GM19238 (cell line): ENCODE measurements around the gene WNT7B.
A peak's percentile ranks its signal among the peaks of the same experiment; 100 is the strongest.

ENCODE experiments used
- DNase-seq: peaks from one replicate; pipeline ENCODE4 v3.0.0; 2011; ENCODE audit warnings: low spot score; ENCODE audit not compliant: insufficient read length

Gene WNT7B

GRCh38 chr22:45977003-45977411, at the start of gene WNT7B:
WNT7B (minus strand) TSS chr22:45977162; CDS start chr22:45976754, 408 bp downstream.
- no peak for DNase-seq

DNA sequence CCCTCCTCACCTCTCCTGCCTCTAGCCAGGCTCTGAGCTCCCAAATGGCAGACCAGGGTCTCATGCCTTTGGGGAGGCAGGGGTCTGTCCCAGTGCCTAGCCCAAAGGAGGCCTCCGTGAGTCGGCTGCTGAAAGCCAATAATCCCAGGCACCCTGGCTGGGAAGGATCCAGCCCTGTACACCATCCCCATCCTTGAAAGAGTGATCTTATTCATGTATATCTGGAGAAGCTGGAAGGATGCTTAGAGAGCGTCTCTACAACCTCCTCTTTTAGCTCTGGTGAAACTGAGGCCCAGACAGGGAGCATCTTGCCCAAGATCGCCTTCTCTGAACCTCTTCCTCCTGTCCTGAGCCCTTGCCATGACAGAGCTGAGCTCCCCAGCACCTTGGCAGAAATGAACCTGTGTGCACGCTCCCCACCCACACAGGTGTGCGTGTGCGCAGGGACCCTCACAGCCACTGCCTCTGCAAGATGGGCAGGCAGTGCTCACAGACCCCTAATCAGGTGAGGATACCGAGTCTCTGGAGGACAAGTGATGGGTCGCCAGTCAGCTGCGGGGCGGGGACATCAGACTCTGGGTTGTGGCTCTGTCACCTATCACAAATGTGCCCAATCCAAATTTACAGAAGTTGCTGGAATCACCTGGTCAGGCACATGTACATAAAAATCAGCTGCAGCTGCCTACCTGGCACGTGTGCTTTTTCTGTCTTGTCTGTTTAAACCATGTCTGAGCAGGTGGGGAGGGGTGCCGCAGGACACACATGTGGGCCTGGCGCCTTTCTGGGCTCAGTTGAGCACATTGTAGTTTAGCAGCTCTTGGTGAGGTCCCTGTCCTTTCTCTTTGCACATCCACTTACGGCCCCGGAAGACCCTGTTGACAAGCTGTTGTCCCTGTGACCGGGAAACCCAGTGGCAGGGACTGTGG, 49.3 kb upstream of the WNT7B start:
- no peak for DNase-seq

DNA sequence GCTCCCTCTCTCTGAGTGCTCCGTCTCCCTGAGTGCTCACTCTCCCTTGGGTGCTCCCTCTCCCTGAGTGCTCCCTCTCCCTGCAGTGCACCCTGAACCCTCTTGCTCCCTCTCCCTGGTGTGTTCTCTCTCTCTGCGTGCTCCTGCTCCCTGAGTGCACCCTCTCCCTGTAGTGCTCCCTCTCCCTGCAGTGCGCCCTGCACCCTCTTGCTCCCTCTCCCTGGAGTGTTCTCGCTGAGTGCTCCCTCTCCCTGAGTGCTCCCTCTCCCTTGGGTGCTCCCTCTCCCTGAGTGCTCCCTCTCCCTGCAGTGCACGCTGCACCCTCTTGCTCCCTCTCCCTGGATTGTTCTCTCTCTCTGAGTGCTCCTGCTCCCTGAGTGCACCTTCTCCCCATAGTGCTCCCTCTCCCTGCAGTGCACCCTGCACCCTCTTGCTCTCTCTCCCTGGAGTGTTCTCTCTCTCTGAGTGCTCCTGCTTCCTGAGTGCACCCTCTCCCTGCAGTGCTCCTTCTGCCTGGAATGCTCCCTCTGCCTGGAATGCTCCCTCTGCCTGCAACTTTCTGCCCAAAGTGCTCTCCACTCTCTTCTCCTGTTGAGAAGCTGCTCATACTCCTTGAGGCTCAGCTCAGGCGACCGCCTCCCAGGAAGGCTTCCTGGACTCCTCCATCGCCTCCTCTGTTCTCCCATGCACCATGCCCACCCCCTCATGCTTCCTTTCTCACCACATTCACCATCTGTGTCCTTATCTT, 48.4 kb upstream of the WNT7B start:
- DNase-seq: no peak

DNA sequence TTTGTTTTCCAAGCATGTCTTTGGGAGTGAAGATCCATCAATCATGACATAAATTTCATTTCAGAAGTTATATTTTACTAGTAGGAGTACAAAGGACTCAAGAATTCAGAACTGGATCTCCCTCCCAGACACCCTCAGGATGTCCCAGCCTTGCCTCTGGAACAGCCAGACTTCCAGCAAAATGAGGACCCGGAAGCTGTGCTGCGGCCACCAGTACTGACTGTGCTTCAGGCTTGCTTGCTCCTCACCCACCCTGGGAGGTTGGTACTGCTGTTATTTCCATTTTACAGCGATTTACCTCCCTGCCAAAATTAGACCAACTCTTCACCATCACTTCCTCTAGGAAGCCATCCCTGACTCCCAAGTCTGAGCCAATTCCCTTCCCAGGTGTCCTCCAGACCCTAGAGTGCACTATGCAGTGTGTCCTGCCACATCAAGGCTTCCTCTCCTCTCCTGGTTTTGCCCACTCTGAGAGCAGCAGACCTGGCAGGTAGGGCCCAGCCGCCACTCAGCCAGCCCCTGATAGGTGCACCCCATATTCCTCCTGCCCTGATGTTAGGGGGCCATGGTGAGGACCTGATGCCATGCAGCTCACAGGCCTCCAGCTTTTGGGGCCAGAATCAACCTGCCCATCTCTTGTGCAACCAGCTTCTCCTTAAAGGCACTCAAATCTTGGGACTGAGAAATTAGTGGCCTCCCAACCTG, 47.3 kb upstream of the WNT7B start:
- no peak for DNase-seq

DNA sequence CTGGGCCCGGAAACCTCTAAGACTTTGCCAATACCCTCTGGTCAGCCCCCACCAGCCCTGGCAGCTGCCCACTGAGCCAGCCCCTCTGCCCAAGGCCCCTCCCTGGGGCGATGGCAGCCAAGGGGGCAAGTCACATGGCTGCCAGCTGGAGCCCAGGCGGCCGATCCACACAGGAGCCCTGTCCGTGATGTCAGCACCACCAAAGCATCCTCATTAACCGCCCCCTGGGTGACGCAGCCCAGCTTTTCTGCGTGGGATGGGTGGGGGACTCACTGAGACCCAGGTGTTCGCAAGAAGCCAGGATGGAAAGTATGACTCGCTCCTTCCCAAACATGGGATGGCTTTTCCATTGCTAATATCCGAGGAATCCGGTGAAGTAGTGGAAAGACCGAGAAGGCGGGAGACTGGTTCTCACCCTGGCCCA, 46.6 kb upstream of the WNT7B start:
- DNase-seq: no peak

GRCh38 chr22:46022881-46023512, 46.0 kb upstream of the WNT7B start:
- DNase-seq: no peak

GRCh38 chr22:46021577-46021976, 44.6 kb upstream of the WNT7B start:
- no peak for DNase-seq

- no peak for DNase-seq
Observed at GRCh38 chr22:46019351-46019750, 42.4 kb upstream of the WNT7B start.

DNA sequence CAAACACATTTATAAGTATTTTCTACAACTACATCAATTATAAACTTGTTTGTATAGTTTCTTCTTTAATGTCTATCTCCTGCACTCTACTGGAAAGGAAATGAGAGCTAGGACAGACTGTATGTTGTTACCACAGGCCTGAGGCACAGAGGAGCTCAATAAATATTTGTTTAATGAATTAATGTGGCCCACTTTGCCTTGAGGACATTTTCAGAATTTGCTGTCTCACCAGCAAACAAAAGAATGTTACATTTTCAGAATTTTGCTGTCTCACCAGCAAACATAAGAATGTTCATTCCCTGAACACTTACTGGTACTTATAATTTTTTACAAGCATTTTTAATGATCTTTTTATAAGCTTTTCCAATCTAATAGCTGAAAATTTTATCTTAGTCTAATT, 41.9 kb upstream of the WNT7B start:
- no peak for DNase-seq

- DNase-seq: no peak
Observed at GRCh38 chr22:46017166-46017565, 40.2 kb upstream of the WNT7B start.

DNA sequence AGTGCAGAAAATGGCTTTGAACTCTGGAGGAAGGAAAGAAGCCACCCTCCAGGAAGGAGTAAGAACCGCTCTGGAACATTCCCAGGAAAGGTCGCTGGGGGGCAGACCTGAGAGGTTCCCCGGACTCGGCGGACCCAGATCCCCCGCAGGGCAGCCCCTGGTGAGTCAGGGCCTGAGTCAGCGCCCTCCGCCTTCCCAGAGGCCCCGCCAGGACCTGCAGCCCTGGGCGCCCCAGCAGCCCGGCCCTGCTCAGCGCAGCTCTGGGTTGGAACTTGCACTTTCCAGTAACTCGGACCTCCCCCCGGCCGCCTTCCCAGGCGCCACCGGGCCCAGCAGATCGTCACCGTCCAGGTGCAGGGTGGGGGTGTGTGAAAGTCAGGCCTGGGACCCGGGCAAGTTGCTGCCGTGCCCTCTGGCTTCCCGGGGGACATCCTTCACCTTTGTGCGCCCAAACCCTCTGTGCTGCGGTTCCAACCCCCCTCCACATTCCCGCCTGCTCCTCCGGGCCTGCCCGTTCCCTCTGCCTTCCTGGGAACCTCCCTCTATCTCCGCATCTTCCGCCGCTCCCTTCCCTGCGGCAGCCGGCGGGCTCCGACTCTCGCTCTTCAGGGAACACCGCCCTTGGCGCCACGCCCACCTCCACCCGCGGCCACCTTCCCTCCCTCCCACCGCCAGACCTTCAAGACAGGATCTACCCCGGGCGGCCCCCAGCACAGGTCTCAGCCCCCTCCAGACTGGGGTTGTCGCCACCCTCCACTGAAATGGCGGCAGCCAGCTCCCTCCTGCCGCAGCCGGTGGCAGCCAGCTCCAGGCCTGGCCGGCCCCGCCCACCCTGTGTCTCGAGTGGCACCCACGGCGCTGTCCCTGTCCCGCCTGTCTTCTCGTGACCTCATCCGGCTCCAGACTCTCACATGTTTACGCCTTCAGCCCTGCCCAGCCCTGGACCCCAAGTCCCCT, 36.8 kb upstream of the WNT7B start:
- peak; percentile 83 for DNase-seq

DNA sequence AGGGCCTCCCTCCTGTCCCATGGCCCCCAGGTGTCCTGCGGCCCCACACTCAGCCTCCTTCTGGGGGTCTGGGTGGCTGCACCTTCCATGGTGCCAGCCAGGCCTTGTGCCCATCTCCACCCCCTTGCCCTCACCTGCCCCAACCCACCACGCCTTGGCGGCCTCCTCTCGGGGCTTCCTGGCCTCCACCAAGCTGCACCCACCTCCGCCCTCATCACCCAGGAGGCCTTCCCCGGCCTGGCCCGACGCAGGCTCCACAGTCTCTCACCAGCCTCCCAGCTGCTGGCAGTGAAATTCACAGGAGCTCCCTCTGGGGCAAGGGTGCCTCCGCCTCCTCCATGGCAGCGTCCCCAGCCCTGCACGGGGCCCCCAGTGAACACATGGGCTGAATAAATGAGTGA, 35.9 kb upstream of the WNT7B start:
- no peak for DNase-seq

- no peak for DNase-seq
Observed at GRCh38 chr22:46012182-46012880, 35.4 kb upstream of the WNT7B start.

DNA sequence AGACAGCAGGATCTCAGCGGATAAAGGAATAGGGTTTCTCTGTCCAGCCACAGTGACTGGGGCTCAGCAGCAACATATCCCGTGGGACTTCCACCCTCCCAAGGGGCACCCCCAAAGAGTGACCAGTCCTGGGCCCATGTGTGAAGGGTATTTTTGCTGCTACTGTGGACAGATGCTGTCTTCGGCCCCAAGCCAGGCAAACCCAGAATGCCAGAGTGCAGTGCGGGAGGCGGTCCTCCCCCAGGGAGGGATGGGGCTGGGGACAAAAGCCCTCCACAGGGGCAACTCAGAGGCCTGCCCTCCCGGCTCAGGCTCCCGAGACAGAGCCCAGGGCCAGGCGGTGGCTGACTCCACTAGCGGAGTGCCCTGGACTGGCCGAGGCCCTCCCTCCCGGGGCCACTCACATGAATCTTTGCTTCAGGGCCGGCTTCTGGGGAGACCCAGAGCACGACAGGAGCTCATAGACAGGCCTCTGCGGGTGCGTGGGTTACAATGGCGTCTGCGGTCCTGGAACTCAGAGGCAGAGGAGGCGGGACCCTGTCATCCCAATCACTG, 34.7 kb upstream of the WNT7B start:
- no peak for DNase-seq

DNA sequence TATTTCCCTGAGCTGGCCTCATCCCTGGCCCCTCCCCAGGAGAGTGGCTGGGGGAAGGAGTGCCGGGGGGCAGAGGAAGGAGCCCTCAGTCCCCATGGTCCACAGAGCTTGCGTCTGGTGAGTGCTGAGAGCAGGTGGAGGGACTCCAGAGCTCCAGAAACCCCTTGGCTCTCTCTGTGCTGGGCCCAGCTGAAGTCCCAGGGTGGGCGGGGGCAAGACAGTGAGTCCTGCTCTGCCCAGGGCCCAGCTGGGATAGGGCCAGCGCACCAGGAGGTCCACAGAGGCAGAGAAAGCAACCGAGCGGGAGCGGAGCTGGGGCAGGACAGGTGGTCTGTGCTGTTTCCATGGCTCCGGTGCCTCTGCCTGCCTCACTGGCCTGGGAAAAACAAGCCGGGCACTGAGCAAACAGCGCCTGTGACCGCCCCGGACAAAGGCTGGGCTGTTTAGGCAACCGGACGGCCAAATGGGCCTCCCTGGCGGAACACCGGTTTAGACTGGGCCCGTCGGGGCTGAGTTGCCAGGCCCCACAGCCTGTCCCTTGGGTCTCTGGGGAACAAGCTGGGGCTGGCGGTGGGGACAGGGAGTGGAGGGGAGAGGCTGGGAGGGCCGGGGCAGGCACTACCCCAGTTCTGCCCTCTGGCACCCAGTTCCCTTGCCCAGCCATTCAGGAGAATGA, 34.1 kb upstream of the WNT7B start:
- no peak for DNase-seq

DNA sequence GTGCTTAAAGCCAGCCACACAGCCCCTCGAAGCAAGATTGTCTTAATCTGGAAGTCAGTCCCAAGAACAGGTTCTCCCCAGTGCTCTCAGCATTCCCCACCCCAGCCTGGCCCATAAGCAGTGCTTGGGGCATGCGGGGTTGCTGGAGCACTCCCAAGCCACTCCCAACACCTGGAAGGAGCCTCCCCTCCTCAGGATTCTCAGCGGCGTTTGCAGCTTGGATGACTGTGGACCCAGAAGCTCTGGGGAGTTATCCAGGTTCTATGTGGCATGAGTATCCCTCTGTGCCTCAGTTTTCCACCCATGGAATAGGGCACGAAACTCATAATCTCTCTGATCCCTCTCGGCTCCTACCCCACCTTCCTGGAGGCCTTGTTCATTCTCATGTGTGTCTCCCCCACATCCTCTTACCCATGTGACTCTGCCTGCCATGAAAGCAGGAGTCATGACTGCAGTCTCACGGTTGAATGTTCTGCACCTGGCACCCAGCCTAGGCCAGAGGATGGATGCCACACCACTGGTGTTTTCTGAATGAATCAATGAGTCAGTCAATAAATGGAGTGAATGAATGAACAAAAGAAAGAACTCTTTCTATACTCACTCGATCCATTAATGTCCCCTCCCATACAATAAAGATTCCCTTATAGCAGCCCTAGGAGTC, 33.4 kb upstream of the WNT7B start:
- no peak for DNase-seq

GRCh38 chr22:46009730-46010129, 32.8 kb upstream of the WNT7B start:
- DNase-seq: no peak
